NCI-H2196 treated with DMSO at 0.1 percent for 48 hours (cell line): ENCODE results near the gene ERBB3.
A peak's percentile ranks its signal among the peaks of the same experiment; 100 is the strongest.
"Not testable (repeated sequence)": the region's sequence is repeated elsewhere in the genome, so short reads cannot be mapped to it uniquely, and the experiment has no call there.

Experiments
- DNase-seq: peaks from one replicate; lab custom pipeline; 2025; ENCODE audit not compliant: unreplicated experiment; lab: John Stamatoyannopoulos, UW

Gene ERBB3

DNA sequence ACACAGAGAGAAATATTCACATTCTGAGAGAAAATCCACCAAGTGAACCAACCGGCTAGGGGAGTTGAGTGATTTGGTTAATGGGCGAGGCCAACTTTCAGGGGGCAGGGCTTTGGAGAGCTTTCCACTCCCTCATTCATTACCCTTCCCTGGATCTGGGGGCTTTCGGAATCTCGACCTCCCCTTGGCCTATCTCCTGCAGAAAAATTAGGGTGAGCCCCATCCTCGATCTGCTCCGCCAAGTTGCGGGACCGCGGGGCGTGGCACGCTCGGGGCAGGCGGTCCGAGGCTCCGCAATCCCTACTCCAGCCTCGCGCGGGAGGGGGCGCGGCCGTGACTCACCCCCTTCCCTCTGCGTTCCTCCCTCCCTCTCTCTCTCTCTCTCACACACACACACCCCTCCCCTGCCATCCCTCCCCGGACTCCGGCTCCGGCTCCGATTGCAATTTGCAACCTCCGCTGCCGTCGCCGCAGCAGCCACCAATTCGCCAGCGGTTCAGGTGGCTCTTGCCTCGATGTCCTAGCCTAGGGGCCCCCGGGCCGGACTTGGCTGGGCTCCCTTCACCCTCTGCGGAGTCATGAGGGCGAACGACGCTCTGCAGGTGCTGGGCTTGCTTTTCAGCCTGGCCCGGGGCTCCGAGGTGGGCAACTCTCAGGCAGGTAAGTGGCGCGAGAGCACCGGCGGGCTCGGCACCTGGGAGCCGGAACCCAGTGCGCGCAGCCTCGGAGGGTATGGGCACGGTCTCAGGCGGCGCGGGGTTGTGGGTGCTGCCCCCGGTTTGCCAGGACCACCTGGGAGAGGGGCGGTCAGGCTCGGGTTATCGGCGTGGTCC lies at the start of gene ERBB3:
ERBB3 (plus strand) TSS at position 443 of the 833 bp plus-strand sequence; CDS start at position 579, 136 bp downstream.
- DNase-seq = peak; percentile 57

DNA sequence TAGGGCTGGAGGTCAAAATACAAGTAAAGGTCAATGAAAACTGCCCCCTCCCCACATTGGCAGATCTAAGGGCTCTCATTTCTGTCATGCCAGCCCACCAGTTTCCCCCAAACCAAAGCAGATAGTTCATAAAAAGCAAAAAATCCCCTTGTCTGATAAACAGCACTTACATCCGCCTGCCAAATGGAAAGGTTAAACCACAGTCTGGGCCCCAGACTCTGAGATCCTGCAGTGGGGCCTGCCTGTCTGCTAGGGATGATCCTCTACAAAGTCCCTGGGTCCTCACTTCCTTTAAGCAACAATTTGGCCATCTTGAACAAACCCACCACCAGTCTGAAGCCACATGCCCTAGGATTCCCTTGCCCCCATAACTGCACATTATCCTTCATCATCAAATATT lies 48.0 kb upstream of the ERBB3 start:
- no peak for DNase-seq

DNA sequence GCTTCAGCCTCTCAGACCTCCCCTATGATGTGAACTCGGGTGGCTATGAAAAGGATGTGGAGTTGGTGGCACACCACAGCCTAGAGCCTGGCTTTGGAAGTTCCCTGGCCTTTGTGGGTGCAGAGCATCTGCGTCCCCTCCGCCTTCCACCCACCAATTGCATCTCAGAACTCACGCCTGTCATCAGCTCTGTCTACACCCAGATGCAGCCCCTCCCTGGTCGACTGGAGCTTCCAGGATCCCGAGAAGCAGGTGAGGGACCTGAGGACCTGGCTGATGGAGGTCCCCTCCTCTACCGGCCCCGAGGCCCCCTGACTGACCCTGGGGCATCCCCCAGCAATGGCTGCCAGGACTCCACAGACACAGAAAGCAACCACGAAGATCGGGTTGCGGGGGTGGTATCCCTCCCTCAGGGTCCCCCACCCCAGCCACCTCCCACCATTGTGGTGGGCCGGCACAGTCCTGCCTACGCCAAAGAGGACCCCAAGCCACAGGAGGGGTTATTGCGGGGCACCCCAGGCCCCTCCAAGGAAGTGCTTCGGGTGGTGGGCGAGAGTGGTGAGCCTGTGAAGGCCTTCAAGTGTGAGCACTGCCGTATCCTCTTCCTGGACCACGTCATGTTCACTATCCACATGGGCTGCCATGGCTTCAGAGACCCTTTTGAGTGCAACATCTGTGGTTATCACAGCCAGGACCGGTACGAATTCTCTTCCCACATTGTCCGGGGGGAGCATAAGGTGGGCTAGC lies 45.2 kb upstream of the ERBB3 start:
- no peak for DNase-seq

DNA sequence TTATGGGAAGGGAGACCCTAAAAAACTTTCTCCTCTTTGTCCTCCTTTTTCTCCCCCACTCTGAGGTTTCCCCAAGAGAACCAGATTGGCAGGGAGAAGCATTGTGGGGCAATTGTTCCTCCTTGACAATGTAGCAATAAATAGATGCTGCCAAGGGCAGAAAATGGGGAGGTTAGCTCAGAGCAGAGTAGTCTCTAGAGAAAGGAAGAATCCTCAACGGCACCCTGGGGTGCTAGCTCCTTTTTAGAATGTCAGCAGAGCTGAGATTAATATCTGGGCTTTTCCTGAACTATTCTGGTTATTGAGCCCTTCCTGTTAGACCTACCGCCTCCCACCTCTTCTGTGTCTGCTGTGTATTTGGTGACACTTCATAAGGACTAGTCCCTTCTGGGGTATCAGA lies 42.8 kb upstream of the ERBB3 start:
- no peak for DNase-seq

DNA sequence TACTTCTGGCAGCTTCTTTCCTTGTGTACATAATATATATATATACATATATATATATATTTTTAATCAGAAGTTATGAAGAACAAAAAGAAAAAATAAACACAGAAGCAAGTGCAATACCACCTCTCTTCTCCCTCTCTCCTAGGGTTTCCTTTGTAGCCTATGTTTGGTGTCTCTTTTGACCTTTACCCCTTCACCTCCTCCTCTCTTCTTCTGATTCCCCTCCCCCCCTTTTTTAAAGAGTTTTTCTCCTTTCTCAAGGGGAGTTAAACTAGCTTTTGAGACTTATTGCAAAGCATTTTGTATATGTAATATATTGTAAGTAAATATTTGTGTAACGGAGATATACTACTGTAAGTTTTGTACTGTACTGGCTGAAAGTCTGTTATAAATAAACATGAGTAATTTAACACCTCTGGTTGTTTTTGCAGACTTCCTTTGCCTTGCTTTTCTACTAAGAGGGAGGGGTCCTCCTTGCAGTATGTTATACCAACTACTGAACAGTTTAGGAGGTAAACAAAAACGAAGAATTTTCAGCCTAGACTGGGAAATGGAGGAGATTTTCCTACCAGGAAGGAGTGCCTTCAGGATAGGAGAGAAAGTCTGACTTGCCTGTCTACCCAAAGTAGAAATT lies 41.8 kb upstream of the ERBB3 start:
- no peak for DNase-seq

DNA sequence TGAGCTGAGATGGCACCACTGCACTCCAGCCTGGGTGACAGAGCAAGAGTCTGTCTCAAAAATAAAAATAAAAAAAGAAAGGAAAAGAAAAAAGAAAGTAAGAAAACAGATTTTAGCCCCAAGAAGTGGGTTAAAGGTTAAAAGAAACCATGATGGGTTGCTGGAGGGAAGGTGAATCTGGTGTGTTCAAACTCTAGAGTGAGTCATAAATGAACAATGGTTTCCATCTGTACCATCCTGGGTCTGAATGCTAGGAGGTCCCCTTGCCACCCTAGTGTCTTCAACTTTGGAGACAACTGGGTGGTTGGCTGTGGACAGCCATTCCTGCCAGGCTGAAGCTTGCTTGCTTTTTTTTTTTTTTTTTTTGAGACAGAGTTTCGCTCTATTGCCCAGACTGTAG lies 39.8 kb upstream of the ERBB3 start:
- no peak for DNase-seq

DNA sequence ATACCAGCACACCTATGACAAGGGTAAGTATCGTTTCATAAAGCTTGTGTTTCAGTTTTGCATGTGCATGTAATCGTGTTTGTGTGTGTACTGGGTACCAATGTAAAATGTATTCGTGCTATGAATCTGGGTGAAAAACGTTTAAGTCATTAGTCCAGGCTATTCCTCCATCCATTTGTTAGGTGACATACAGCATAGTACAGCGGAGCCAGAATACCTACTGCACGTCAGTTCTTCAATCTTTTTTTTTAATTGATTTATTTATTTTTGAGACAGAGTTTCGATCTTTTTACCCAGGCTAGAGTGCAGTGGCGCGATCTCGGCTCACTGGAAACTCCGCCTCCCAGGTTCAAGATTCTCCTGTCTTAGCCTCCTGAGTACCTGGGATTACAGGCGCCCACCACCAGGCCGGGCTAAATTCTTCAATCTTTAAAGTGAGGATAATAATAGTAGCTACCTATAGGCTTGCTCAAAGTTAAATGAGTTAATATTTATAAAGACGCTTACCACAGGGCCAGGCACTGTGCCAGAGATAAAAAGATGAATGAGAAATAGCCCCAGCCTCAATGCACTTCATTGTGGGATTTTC lies 38.9 kb upstream of the ERBB3 start:
- DNase-seq = no peak

DNA sequence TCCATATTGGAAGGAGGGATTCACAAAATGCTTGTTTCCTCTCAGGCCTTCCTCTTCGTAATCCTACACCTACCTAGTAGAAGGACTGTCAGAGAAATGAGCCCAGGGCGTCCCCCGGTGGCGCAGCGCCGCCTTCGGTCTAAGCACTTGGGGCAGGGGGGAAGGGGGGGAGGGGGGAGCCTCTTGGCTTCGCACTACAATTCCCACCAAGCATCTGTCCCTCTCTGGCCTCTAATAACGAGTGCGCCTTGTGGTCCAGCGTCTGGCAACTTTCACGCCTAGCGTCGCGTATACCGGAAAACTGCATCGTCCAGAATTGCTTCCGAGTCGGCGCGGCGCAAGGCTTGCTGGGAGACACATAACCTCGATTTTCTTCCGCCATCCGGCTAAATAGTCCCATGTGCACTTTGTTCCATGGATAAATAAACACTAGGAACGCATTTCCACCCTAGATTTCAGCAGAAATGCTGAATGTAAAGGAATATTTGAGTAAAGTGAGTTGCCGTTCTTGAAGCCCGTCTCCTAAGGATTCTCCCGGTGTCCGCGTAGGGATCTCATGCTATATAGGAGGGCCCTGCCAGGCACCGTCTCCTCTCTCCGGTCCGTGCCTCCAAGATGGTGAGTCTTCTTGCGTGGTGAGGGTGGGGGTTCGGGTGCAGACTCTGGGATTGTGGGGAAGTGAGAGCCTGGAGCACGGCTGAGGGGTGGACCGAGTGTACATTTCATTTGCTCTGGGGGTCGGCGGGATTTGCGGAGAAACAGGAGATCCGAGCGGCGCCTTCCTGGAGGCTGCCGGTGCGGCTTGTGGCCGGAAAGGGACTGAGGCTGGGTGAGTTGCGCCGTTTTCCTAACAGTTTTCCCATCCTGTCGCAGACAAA lies 38.2 kb upstream of the ERBB3 start, which contains the start of gene RPS26:
RPS26 (plus strand) TSS at position 367 of the 878 bp plus-strand sequence; CDS start at position 616, 249 bp downstream.
- DNase-seq = peak; percentile 97

DNA sequence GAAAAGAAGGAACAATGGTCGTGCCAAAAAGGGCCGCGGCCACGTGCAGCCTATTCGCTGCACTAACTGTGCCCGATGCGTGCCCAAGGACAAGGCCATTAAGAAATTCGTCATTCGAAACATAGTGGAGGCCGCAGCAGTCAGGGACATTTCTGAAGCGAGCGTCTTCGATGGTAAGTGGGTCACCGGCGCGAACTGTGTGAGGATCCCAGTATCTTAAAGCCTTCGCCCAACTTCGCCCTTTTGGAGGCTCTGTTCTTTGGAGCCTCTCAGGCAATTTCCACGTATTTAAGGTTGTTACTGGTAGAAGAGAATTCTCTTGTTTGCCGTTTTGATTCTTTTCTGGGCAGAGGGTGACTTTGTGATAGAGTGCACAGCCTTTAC lies 37.5 kb upstream of the ERBB3 start:
- not testable (repeated sequence) for DNase-seq

DNA sequence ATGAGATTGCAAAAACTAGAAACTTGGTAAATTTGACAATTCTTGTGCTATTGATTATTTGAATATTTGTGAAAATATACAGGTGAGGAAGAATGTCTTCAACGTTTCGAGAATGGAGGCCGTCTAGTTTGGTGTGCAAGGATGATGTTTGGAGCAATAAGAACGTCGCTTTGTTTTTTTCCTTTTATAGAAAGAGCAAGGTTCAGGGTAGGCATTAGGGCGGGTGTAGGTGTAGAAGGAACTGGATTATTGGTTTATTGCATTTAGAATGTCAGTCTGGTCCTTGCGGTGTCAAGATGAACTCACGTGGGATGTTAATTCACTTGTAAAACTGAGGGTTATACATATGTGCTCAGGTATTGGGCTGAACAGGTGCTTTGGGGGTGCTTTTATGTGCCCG lies 37.1 kb upstream of the ERBB3 start:
- DNase-seq = no peak

DNA sequence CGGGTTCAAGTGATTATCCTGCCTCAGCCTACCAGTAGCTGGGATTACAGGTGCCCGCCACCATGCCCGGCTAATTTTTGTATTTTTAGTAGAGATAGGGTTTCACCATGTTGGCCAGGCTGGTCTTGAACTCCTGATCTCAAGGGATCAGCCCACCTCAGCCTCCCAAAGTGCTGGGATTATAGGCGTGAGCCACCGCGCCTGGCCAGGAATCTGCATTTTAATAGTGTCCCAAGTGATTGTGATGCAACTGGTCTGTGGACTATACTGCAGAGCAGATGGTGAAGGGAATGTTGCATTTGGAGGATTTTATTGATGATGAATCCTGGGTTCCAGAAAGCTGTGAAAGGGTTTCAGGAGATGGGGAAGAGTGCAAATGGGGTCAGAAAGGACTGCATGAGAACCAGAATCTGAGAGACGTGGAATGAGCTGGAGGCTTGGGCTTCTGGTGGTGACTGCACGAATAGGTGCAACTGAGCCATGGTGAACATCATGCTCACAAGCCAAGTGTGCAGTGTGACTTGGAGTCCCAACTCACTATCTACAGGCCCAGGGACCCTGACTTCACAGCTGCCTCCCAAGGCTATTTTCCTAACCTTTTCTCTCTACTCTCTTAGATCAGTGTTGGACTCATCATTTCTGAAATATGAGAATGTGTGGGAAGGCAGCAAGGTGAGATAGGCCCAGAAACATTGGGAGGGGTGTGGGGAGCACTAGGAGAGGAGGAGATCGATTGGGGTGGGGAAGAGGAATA lies 33.8 kb upstream of the ERBB3 start:
- DNase-seq = no peak

DNA sequence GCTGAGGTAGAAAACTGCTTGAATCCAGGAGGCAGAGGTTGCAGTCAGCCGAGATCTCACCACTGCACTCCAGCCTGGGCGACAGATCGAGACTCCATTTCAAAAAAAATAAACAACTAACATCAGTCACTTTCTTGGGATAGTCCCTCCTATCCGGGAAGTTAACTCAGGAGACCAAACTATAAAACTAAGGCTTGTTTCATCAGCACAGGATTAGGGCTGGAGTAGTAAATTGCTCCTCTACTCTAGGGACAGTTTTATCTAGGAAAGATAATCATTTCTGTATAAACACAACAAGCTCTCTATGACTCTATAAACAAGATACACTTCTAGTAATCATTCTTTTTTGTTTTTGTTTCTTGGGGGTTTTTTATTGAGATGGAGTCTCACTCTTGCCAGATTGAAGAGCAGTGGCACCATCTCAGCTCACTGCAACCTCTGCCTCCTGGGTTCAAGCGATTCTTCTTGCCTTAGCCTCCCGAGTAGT lies 26.5 kb upstream of the ERBB3 start:
- no peak for DNase-seq

DNA sequence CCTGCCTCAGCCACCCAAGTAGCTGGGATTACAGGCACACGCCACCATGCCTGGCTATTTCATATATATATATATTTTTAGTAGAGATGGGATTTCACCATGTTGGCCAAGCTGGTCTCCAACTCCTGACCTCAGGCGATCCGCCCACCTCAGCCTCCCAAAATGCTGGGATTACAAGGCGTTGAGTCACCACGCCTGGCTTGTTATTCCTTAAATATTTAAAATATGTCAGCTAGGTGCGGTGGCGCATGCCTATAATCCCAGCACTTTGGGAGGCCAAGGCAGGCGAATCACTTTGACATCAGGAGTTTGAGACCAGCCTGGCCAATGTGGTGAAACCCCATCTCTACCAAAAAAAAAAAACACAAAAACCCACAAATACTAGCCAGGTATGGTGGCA lies 20.0 kb upstream of the ERBB3 start:
- DNase-seq = not testable (repeated sequence)

DNA sequence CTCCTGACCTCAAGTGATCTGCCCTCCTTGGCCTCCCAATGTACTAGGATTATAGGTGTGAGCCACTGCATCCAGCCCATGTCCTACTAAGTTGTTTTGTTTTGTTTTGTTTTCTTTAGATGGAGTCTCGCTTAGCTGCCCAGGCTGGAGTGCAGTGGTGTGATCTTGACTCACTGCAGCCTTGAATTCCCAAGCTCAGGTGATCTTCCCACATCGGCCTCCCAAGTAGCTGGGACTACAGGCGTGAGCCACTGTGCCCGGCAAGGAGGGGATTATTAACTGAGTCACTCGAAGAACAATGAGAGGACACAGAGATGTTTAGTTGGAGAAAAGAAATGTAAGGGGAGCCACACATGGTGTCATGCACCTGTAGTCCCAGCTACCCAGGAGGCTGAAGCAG lies 18.0 kb upstream of the ERBB3 start:
- no peak for DNase-seq

DNA sequence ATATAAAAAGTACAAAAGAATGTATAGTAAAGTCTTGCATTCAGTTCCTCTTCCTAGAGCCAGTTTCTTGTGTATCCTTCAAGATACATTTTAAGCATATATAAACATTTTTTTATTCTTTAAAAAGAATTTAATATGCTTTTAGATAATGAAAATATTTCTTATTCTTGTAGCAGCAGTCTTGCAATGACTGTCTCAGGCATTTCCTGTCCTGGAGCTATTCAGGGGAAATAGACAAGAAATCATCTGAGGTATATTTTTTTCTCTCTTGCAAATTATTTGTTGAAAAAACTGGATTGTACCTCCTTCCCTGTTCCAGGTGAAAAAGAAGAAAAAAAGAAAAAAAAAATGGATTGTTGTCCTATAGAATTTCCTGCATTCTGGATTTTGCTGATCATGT lies 17.0 kb upstream of the ERBB3 start:
- no peak for DNase-seq

DNA sequence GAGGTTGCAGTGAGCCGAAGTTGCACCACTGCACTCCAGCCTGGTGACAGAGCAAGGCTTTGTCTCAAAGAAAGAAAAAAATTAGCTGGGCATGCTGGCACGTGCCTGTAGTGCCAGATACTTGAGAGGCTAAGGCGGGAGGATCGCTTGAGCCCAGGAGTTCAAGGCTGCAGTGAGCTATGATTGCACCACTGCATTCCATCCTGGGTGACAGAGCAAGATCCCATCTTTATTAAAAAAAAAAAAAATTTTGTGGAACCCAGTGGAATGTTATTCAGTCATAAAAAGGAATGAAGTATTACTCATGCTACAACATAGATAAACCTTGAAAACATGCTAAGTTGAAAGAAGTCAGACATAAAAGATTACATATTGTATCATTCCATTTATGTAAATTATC lies 8.3 kb upstream of the ERBB3 start:
- DNase-seq = no peak

DNA sequence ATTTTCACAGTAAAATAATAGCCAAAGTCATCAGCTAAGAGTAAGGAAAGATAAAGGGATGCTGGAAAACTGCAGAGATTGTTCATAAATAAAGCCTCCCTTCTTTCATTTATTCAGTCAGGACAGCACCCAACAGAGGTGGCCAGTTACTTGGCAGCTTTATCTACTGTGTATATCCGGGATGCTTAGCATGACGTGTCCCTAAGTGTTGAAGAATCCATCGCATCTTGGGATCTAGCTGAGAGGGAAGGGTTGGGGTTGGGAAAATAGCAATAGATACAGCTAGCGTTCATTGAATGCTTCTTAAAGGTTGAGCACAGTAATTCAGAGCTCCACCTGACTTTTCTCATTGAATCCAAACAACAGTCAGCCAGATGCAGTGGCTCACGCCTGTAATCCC lies 5.6 kb upstream of the ERBB3 start:
- DNase-seq = no peak

DNA sequence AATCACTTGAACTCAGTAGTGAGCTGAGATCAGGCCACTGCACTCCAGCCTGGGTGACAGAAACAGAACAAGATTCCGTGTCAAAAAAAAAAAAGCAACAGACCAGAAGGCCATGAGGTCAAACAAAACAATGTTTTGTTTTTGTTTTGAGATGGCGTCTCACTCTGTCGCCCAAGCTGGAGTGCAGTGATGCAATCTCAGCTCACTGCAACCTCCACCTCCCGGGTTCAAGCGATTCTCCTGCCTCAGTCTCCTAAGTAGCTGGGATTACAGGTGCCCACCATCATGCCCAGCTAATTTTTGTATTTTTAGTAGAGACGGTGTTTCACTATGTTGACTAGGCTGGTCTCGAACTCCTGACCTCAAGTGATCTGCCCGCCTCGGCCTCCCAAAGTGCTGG lies 2.0 kb upstream of the ERBB3 start:
- DNase-seq = not testable (repeated sequence)

DNA sequence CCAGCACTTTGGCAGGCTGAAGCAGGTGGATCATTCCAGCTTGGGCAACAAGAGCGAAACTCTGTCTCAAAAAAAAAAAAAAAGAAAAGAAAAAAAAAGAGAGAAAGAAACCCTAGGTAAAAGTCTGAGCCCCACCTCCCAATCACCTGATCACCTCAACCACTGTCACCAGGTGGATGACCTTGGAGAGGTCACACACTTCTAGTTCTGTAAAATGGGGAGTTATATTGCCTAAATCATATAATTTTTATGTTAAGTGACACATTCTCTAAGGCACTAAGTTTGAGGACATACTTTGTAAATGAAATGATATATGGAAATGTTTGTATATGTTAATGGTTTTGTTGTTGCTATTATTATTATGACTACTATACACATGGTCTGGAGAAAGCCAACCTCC lies 1.5 kb upstream of the ERBB3 start:
- no peak for DNase-seq
